Skin epidermis (tissue), 12 donors: Measurements from ENCODE around the gene DAPK2.
"Not testable (repeated sequence)": the region's sequence is repeated elsewhere in the genome, so short reads cannot be mapped to it uniquely, and the experiment has no call there.

Source experiments
- H3K27ac ChIP-seq, 21 experiments: fragments of 200-600 bp; sonication (generic) in 11 of 21; one replicate each; pipeline ENCODE4 v1.5.0; 2020; ENCODE audit warnings: mild to moderate bottlenecking in 3 of 21, inconsistent platforms in 2 of 21, moderate library complexity in 2 of 21
- H3K4me3 ChIP-seq, 7 experiments: fragments of 200-600 bp; sonication (generic) in 2 of 7; one replicate each; pipeline ENCODE4 v1.5.0; 2020; ENCODE audit warnings: inconsistent platforms in 2 of 7, mild to moderate bottlenecking in 2 of 7, moderate library complexity in 1 of 7

Gene DAPK2

DNA sequence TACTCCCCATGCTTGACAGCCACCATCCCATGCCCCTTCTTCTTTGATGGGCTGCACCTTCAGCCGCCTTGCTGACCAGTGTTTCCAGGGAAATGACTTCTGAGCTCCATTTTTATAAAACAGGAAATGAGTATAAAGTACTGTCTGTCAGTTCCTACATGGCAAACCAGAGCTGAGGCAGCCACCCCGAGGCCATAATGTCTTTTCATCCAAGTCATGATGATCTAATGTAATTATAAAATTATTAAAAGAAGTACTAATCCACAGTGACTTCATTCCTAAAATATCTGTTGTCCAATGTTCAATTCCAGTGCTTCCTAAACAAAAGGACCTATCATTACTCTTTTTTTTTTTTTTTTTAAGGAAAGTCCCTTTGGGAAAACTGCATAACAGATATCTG lies 137.3 kb downstream of the DAPK2 start:
- Histone ChIP-seq H3K27ac (peak overlapping the region in 7 of 21 experiments; percentile 23 to 59 (median 42)), H3K4me3 (no peak overlapping the region)

DNA sequence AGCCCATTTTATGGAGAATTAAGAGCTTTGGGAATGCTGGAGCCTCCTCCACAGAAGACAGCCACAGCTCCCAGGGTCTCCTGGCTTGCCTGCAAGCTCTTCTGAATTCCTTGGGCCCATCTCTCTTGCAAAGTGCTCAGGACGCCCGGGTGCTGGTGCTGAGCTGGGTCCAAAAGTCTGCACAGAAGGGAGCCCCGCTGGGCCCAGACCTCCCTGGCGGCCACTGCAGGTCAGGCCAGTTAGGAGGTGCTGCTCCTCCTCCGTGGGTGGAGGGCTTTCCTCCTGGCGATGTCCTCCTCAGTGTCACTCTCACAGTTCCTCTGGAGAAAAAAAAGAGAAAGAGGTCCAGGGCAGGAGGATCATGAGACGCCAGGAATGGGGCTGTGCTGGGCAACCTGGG lies 138.0 kb downstream of the DAPK2 start:
- Histone ChIP-seq H3K27ac (peak overlapping the region in 4 of 21 experiments; percentile 2 to 36 (median 29)), H3K4me3 (no peak overlapping the region)

DNA sequence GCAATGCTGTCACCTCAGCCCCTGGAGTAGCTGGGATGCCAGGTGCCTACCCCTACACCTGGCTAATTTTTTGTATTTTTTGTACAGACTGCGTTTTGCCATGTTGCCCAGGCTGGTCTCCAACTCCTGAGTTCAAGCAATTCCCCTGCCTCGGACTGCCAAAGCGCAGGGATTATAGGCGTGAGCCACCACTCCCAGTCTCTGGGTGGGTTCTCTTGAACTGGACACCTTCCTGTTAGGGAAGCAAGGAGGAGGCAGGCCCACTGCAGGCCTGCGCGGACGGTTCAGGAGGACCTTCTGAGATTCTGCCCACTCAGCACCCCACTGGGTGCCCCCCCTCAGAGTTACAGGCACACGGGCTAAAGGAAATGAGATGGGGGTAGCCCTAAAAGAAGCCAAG lies 138.8 kb downstream of the DAPK2 start:
- H3K4me3 ChIP-seq, result no peak overlapping the region
- H3K27ac ChIP-seq, result peak overlapping the region in 1 of 21 experiments; percentile 2

DNA sequence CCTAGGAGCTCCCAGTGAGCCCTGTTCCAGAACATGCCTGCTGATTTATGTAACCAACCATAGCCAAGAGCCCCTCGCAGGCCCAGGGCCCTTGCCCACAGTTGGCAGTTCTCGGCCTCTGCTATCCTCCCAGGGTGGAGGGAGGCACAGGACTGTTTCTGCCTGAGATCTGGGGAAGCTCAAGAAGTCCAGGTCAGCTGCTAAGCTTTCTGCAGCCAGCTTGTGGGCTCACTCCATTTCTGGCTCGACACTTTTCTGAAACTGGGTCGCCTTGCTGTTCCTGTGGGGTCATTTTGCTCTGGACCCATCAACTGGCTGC lies 140.1 kb downstream of the DAPK2 start:
- no peak overlapping the region for H3K4me3 ChIP-seq
- peak overlapping the region in 14 of 21 experiments; percentile 7 to 77 (median 60) for H3K27ac ChIP-seq

DNA sequence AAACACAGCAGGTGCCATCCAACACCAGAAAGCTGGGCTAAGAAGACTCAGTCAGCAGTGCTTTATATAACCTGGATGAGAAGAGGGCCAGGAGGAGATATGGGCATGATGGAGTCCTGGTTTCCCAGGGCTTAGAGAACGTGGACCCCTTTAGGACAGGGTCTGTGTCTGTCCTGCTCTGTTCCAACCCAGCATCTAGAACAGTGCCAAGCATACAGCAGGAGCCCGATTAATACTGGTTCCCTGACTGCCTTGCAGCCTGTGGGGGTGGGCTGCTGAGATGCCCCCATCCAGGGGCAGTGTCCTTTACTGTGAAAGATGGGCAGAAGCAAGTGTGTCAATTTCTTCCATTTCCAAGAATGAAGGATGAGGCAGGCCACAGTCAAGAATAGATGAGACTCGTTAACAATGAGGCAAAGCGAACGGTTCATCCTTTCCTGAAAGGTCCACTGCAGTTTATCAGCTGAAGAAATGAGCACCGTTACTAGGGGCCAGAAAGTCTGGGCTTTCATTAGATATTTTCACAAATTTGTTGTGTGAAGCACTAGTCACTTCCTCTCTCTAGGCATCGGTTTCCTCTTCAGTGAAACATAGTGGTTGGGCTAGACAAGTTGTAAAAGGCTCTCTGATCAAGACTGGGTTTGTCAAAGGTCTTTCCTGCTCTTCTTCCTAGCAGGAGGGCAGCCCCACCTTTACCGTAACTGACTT lies 140.6 kb downstream of the DAPK2 start:
- Histone ChIP-seq H3K4me3 (no peak overlapping the region), H3K27ac (peak overlapping the region in 14 of 21 experiments; percentile 7 to 77 (median 60))

DNA sequence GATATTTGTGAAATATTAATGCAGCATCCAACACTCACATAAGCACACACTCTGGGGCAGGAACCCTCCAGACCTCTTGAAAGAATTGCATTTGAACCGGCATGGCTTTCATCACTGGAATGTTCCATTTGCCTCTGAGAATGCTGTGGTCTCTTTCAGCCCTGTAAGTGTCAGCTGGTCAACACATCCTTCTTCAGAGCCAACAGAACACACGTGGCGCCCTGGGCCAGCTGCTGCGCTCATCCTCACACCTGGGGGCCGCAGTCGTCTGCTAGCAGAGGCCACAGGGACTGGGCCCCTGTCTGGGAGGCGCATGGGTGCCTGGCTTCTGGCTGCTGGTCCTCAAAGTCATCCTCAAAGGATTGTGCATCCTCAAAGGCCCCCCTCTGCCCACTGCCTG lies 141.2 kb downstream of the DAPK2 start:
- H3K27ac ChIP-seq, result peak overlapping the region in 3 of 21 experiments; percentile 70 to 77 (median 72)
- H3K4me3 ChIP-seq, result no peak overlapping the region

DNA sequence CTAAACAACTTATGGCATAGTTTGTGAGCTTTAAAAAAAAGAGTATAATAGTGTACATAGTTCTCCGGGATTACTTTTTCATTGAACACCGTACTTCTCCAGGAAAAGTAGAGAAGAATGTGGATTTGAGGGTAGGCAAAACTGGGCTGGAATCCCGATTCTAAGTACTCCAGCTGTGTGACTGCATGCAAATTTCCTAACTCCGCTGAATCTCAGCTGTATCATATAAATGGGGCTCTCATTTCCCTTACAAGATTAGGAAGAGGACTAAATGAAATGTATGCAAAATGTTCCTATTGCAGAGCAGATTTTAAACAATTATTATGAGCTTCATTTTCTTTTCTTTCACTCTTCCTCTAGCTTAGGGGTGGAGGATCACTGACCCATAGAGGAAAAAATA lies 142.2 kb downstream of the DAPK2 start:
- H3K4me3 ChIP-seq, result no peak overlapping the region
- no peak overlapping the region for H3K27ac ChIP-seq

DNA sequence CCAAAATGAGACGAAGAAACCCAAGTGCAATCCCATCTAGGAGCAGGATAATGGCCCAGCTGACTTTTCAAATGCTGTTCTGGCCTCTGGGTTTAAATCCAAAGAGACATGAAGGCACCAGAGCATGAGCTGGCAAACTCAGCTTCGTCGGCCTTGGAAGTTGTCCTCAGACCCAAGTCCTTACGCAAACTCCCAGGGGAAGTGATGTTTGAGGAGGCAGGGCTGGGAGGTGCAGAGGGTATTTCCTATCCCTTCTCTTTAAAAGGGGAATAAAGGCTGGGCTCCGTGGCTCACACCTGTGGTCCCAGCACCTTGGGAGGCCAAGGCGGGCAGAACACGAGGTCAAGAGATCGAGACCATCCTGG lies 143.6 kb downstream of the DAPK2 start:
- Histone ChIP-seq H3K4me3 (no peak overlapping the region), H3K27ac (no peak overlapping the region)

DNA sequence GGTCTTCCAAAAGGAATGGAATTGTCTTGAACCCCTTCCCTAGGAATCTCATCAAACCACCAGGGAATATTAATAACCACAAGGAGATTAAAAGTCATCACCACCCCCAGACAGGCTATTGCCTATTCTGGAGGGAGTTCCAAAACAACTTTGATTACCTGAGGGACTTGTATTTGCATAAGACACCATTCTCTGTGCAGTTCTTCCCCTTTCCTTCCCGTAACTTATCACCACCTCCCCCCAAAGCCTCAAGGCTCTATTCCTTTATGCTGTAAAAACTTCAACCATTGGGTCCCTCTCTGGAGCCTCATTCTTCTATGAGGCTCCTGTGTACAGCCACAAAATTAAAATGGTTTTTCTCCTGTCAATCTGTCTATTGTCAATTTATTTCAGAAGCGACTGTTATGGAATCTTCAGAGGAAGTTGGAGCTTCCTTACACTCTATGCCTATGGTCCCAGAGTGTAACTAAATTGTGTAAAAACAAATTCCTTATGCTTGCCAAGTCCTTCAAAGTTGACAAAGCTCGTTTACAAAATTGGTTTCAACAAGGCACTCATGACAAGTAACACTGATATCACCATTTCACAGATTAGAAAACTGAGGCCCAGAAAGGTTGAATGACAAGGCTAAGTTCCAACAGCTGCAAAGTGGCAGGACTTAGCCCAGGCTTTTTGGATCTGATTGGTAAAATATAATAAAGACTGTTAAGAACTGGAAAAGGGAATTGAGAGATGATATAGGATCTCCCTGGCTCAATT lies 144.2 kb downstream of the DAPK2 start:
- Histone ChIP-seq H3K27ac (no peak overlapping the region), H3K4me3 (no peak overlapping the region)

DNA sequence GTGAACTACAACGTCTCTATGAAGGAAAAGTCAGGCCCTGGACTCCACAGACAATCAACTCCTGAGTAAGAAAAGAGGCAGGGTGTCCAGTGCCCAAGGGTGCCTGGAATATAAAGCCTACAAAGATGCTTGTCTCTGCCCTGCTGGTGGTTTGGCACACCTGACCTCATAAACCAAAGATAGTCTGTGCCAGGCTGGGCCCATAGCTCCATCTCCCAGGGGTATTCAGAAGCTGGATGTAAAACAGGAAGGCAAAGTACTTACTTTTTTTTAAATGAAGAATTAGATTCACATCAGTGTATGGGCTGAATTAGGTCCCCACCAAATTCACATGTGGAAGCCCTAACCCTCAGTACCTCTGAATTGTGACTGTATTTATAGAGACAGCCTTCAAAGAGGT lies 146.0 kb downstream of the DAPK2 start:
- H3K27ac ChIP-seq, result no peak overlapping the region
- no peak overlapping the region for H3K4me3 ChIP-seq

DNA sequence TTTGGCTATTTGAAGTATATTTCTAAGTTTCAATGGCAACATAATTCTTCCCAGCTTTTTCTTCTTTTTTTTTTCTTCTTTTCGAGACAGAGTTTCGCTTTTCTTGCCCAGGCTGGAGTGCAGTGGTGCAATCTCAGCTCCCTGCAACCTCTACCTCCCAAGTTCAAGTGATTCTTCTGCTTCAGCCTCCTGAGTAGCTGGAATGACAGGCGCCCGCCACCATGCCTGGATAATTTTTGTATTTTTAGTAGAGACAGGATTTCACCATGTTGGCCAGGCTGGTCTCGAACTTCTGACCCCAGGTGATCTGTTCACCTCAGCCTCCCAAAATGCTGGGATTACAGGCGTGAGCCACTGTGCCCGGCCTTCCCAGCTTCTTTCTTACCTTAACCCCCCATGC lies 146.7 kb downstream of the DAPK2 start:
- peak overlapping the region in 3 of 21 experiments; percentile 0 to 24 (median 7) for H3K27ac ChIP-seq
- not testable (repeated sequence) for H3K4me3 ChIP-seq

DNA sequence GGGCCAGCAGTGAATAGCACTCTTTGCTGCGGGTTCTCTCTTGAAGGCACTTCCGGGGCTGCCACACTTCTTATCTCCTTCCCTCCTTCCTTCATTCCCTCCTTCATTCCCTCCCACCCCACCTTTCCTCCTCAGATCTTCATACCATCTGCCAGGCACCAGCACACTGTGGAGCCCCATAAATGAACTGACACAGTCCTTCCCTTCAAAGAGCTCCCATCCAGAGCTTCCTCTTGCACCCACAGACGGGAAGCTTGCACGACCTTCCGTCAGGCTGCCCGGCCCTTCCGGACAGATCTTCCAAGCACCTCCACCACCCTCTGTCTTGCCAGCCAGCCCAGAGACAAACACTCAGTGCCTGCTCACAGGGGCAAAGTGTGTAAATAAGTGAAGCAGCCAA lies 147.1 kb downstream of the DAPK2 start:
- Histone ChIP-seq H3K27ac (peak overlapping the region in 4 of 21 experiments; percentile 0 to 24 (median 13)), H3K4me3 (no peak overlapping the region)

DNA sequence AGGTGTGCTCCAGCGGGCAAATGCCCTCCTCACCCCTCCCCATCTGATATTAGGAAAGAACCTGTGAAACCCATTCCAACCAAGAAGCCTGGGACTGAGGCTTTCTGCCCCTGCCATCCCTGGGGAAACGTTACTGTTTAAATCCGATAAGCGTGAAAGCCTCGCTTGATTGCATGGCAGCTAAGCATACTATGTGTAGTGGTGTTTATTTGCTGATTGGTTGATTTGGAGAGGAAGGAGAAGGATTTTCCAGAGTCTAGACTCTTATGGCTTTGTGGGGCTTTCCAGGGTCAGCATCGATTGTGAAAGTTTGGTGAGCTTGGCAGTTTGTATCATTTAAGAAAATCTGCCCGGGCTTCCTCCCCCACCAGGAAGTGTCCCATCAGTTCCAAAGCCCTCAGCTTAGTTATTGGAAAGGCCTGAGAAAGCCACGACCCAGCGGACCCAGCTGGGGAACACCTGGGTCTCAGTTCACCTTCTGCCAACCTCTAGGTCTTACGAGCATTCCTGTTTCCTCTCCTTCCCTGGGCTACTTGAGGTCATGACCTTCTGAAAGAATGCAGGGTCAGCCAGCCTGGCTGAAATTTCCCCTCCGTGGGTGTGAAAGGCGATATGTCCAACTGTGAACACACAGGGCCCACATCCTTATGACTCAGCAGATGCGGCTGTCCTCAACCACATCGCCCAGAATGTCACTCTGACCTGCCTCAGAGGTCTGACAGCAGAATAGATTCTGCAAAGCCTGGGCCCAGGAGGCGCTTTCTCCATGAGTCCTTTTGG lies 149.8 kb downstream of the DAPK2 start:
- Histone ChIP-seq H3K4me3 (no peak overlapping the region), H3K27ac (peak overlapping the region in 6 of 21 experiments; percentile 1 to 61 (median 30))

DNA sequence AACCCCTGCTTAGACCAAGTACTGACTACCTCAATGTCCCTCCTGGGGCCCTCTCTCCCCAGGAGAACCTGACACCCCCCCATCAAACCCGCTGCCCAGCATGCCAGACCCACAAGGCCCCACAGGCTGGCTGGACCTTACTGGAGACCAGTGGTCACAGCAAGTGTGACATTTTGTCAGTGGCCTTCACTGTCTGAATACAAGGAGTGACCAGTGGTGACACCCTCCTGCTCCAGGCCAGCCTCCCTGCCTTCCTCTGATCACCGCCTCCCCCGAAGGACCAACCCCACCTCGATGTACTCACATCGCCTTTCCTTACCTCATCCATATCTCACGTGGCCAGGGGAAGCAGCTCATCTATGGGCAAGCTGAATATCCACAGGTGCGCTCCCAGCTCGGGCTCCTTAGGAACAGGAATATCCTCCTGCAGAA lies 150.5 kb downstream of the DAPK2 start:
- Histone ChIP-seq H3K27ac (peak overlapping the region in 3 of 21 experiments; percentile 1 to 61 (median 57)), H3K4me3 (no peak overlapping the region)

DNA sequence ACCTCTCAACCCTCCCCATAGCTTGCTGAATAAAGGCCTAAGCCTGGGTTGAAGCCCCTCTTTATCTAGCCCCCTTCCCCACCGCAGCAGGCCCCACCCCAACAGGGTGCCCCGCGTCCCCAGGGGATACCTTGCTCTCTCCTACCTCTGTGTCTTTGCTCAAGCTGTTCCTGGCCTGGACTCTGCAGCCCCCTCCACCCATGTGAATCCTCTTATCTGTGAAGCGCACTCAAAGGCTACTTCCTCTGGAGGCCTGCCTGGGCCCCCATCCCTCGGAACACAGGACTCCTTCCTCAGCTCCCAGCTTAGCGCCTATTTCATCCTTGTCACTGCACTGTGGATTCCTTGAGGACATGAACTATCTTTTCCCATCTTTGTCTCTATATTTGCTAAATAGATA lies 151.1 kb downstream of the DAPK2 start:
- Histone ChIP-seq H3K27ac (no peak overlapping the region), H3K4me3 (no peak overlapping the region)

DNA sequence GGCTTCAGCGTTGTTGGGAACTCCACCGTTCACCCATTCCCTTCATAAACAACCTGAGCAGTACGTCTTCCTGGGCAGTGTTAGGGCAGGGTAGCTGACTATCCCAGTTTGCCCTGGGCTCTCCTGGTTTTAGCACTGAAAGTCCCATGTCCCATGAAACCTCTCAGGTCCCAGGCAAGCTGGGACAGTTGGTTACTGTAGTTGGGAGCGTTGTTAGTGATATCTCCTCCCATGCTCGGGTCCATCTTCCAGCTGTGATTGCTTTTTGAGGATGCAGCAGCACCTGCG lies 151.7 kb downstream of the DAPK2 start:
- H3K4me3 ChIP-seq, result no peak overlapping the region
- peak overlapping the region in 2 of 21 experiments; percentile 7 to 73 for H3K27ac ChIP-seq

DNA sequence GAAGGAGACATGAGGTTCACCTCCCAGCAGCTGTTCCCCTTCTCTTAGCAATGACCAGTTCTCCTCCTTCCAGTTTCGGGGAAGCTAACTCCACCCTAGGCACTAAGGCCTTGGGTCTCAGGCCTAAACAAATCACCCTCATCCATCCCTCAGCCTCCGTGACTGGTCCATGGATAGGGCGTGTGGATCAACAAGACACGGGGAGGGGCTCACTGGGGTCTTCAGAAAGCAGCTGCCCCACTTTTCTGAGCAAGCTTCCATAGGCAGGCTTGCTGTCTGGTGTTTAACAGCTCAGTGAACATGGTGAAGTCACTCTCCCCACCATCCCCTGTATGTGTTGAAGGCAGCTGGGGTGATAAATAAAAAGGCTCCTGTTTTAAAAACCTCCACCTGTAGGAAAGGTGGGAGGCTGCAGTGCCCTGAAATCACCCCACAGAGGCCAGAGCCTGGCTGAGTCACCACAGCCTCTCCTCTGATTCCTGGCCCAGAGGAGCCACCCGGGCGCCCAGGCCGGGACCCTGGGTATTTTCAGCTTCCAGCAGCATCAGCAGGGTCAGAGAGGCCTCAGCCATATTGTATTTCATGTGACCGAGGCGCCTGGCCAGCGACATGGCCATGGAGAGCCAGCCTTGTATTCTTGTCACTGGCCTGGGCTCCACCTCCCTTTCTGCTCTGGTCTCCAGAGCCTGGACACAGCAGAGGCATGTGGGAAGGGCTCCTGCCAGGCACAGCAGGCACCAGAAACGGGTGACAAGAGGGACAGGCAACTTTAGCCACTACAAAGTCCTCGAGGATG lies 152.2 kb downstream of the DAPK2 start:
- peak overlapping the region in 4 of 21 experiments; percentile 17 to 85 (median 72) for H3K27ac ChIP-seq

DNA sequence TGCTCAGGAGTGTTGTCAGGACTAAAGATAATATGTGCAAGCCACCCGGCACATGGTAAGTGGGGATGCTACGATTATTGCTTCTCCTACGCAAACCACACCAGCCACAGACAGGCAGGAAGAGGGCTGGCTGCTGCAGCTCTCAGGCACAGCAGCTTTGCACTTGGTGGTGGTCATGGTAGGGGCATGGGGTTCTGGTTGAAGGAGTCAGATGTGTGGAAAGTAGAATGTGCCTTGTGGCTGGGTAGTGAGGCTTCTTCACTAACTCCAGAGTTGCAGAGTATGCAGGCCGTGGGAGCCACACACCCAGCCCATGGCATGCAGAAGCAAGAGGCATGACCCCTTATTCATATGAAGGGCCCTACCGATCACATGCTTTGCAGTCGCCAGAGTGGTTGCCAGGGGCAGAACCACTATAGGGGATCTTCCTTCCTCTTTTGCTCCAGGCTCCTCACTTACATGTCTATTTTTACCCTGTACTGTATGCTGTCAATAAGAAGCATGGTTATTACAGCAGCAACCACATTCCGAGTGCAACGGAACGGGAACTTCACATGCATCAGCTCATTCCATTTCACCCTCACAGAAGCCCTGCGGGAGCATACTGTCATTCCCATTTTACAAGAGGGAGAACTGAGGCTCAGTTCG lies 153.4 kb downstream of the DAPK2 start:
- Histone ChIP-seq H3K4me3 (no peak overlapping the region), H3K27ac (peak overlapping the region in 8 of 21 experiments; percentile 3 to 85 (median 15))

More for the DNA sequence above, 152.2 kb downstream of the DAPK2 start:
- H3K4me3 ChIP-seq, result no peak overlapping the region

DNA sequence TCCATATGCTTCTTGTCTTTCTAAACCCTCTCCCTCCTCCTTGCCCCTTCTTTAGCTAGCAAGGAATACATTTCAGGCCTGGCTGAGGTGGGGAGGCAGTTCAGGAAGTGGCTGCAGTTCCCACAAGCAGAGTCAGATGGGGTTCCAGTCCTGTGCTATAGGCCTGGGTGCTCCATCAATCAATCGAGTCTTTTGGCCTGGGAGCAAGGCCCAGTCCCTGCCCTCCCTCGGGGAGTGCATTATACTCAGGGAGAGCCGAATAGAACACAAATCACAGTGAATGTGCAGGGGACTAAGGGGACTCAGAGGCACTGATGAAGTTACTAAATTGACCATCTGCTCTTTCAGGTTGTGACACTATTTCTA lies 154.5 kb downstream of the DAPK2 start:
- H3K4me3 ChIP-seq, result no peak overlapping the region
- H3K27ac ChIP-seq, result peak overlapping the region in 8 of 21 experiments; percentile 3 to 85 (median 46)
